Measurements from ENCODE around the gene LTBP2. TPM values are rescaled to one million over a fixed set of nuclear protein-coding genes. Genes with fewer than 3 reads are reported as not detected.

Gene LTBP2
- polyA plus RNA-seq, 1 donor from 2014 or later: 0.33 TPM

DNA sequence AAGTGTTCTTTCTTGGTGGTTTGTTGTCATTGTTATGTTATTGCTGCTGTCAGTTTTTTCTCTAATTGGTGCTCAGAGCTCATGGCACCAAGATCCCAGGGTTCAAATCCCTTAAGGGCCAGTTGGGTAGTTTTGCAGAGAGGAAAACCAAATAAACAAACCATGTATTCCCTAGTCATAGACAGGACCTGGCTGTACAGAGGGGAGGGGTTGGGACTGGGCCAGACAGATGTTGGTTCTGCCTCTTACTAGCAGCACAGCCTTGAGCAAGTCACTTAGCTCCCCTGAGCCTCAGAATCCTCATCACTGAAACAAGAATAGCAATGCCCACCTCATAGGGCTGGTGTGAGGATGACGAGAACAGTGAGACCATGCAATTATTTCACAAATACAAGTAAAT, 53.4 kb downstream of the LTBP2 start:
- no peak overlapping the region for H3K4me3 ChIP-seq (ENCODE audit: low read length)
- H3F3A ChIP-seq (ENCODE audit: insufficient read depth, low read length, poor library complexity, severe bottlenecking): no peaks in the 10 kb centered on the region
- H3K4me2 ChIP-seq (ENCODE audit: low read length): no peak overlapping the region
- no peaks in the 10 kb centered on the region for H3K9me3 ChIP-seq (ENCODE audit: low read length)
- no peaks in the 10 kb centered on the region for H3K79me2 ChIP-seq (replicated peaks; ENCODE audit: insufficient read depth, low read length)
- H3K9me2 ChIP-seq (ENCODE audit: insufficient read depth, low read length): no peaks in the 10 kb centered on the region
- no peaks in the 10 kb centered on the region for H3K27me3 ChIP-seq (ENCODE audit: insufficient read depth, low read depth, low read length)
- TF ChIP-seq POLR2AphosphoS5 (IDR thresholded peaks at IDR 0.05): no peak
- TF ChIP-seq, protein P1, sequence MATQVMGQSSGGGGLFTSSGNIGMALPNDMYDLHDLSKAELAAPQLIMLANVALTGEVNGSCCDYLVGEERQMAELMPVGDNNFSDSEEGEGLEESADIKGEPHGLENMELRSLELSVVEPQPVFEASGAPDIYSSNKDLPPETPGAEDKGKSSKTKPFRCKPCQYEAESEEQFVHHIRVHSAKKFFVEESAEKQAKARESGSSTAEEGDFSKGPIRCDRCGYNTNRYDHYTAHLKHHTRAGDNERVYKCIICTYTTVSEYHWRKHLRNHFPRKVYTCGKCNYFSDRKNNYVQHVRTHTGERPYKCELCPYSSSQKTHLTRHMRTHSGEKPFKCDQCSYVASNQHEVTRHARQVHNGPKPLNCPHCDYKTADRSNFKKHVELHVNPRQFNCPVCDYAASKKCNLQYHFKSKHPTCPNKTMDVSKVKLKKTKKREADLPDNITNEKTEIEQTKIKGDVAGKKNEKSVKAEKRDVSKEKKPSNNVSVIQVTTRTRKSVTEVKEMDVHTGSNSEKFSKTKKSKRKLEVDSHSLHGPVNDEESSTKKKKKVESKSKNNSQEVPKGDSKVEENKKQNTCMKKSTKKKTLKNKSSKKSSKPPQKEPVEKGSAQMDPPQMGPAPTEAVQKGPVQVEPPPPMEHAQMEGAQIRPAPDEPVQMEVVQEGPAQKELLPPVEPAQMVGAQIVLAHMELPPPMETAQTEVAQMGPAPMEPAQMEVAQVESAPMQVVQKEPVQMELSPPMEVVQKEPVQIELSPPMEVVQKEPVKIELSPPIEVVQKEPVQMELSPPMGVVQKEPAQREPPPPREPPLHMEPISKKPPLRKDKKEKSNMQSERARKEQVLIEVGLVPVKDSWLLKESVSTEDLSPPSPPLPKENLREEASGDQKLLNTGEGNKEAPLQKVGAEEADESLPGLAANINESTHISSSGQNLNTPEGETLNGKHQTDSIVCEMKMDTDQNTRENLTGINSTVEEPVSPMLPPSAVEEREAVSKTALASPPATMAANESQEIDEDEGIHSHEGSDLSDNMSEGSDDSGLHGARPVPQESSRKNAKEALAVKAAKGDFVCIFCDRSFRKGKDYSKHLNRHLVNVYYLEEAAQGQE (IDR thresholded peaks at IDR 0.05; ENCODE audit: borderline replicate concordance): no peak
- no peak for TF ChIP-seq EZH2 (IDR thresholded peaks at IDR 0.05; ENCODE audit: borderline replicate concordance, insufficient read depth, low read length, poor library complexity, severe bottlenecking)
- TF ChIP-seq, protein P2, sequence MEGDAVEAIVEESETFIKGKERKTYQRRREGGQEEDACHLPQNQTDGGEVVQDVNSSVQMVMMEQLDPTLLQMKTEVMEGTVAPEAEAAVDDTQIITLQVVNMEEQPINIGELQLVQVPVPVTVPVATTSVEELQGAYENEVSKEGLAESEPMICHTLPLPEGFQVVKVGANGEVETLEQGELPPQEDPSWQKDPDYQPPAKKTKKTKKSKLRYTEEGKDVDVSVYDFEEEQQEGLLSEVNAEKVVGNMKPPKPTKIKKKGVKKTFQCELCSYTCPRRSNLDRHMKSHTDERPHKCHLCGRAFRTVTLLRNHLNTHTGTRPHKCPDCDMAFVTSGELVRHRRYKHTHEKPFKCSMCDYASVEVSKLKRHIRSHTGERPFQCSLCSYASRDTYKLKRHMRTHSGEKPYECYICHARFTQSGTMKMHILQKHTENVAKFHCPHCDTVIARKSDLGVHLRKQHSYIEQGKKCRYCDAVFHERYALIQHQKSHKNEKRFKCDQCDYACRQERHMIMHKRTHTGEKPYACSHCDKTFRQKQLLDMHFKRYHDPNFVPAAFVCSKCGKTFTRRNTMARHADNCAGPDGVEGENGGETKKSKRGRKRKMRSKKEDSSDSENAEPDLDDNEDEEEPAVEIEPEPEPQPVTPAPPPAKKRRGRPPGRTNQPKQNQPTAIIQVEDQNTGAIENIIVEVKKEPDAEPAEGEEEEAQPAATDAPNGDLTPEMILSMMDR (IDR thresholded peaks at IDR 0.05; ENCODE audit: poor library complexity, severe bottlenecking): no peak
- no peaks in the 10 kb centered on the region for H4K20me1 ChIP-seq (ENCODE audit: insufficient read depth)
- no peak overlapping the region for H2AFZ ChIP-seq (ENCODE audit: low read depth, low read length)
- no peak overlapping the region for H3K27ac ChIP-seq (ENCODE audit: low read length)
- H3K36me3 ChIP-seq (ENCODE audit: insufficient read depth, low read length): no peaks in the 10 kb centered on the region
- no peak overlapping the region for H3K9ac ChIP-seq (ENCODE audit: low read length)

DNA sequence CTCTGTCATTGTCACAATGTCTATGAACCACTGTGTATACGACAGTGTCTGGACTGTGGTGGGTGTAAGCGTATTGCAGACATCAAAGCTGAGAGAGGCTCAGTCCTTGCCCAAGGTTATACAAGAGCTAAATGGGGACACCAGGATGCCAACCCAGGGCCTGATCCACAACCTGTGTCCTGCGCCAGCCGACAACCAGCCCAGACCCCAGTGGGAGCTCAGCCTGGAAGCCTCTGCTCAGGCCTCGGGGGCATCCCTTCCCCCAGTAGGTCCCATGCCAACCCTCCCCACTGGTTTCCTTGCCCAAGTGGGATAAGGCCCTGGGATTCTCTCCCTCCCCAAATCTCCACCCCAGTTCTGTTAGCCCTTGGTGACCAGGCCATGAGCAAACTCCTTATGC, 54.3 kb downstream of the LTBP2 start:
- H2AFZ ChIP-seq (ENCODE audit: low read depth, low read length): no peak overlapping the region

More for the DNA sequence above, 54.3 kb downstream of the LTBP2 start:
- TF ChIP-seq MXI1 (conservative IDR thresholded peaks at IDR 0.05; ENCODE audit: poor library complexity, severe bottlenecking) (no peak), SMC3 (conservative IDR thresholded peaks at IDR 0.05; ENCODE audit: poor library complexity) (no peak), RAD21 (conservative IDR thresholded peaks at IDR 0.05) (no peak), EZH2 (IDR thresholded peaks at IDR 0.05; ENCODE audit: borderline replicate concordance, insufficient read depth, low read length, poor library complexity, severe bottlenecking) (no peak)
- TF ChIP-seq, protein P2 (IDR thresholded peaks at IDR 0.05; ENCODE audit: poor library complexity, severe bottlenecking): no peak
- H3K9me3 ChIP-seq (ENCODE audit: low read length): no peaks in the 10 kb centered on the region
- H3K9me2 ChIP-seq (ENCODE audit: insufficient read depth, low read length): no peaks in the 10 kb centered on the region
- H3K9ac ChIP-seq (ENCODE audit: low read length): no peak overlapping the region
- no peaks in the 10 kb centered on the region for H3F3A ChIP-seq (ENCODE audit: insufficient read depth, low read length, poor library complexity, severe bottlenecking)
- no peaks in the 10 kb centered on the region for H3K27me3 ChIP-seq (ENCODE audit: insufficient read depth, low read depth, low read length)
- no peaks in the 10 kb centered on the region for H3K36me3 ChIP-seq (ENCODE audit: insufficient read depth, low read length)
- H3K4me2 ChIP-seq (ENCODE audit: low read length): no peak overlapping the region
- H3K27ac ChIP-seq (ENCODE audit: low read length): no peak overlapping the region
- no peaks in the 10 kb centered on the region for H3K79me2 ChIP-seq (replicated peaks; ENCODE audit: insufficient read depth, low read length)
- no peak overlapping the region for H3K4me3 ChIP-seq (ENCODE audit: low read length)
- H4K20me1 ChIP-seq (ENCODE audit: insufficient read depth): no peaks in the 10 kb centered on the region

All from neural cell (in vitro differentiated cells).